Gastroesophageal sphincter (tissue), 4 donors: ENCODE results near the gene LDLRAD4. TPM values are rescaled to one million over a fixed set of nuclear protein-coding genes. Genes with fewer than 3 reads are reported as not detected.

Source experiments
- ATAC-seq: fragments of 150-250 bp; one replicate; pipeline ENCODE4 v1.9.1; 2016; ENCODE audit warnings: mild to moderate bottlenecking, moderate library complexity
- H3K27ac ChIP-seq, 4 donors: fragments of 200-600 bp; sonication (generic) in 3 of 4; 1 replicate in 3 of 4; 2 replicates in 1 of 4; pipeline ENCODE4 v1.5.1; 2016 to 2019
- H3K27me3 ChIP-seq: fragments of 200-600 bp; sonication (generic); one replicate; pipeline ENCODE4 v1.5.1; 2019
- H3K36me3 ChIP-seq, 2 donors: fragments of 200-600 bp; sonication (generic); one replicate each; pipeline ENCODE4 v1.5.1; 2019; ENCODE audit warnings: control low read depth in 1 of 2
- H3K4me1 ChIP-seq, 3 donors: fragments of 200-600 bp; sonication (generic); 1 replicate in 2 of 3; 2 replicates in 1 of 3; pipeline ENCODE4 v1.5.1; 2016 to 2019; ENCODE audit warnings: control low read depth in 2 of 3
- H3K4me3 ChIP-seq, 2 donors: fragments of 200-600 bp; sonication (generic); one replicate each; pipeline ENCODE4 v1.5.1; 2019; ENCODE audit warnings: mild to moderate bottlenecking in 1 of 2, moderate library complexity in 1 of 2
- H3K9me3 ChIP-seq, 3 donors: fragments of 200-600 bp; sonication (generic); one replicate each; pipeline ENCODE4 v1.5.1; 2017 to 2019; ENCODE audit warnings: control low read depth in 2 of 3
- EP300 ChIP-seq: sonication (generic); formaldehyde crosslinking; IDR thresholded peaks from one replicate; pipeline ENCODE4 v1.6.1; 2017; ENCODE audit warnings: antibody characterized with exemption, mild to moderate bottlenecking
- POLR2A ChIP-seq, 2 donors: fragments of 450-650 bp; IDR thresholded peaks; one replicate each; pipeline ENCODE4 v1.6.1; 2017; ENCODE audit warnings: antibody characterized with exemption in 2 of 2, mild to moderate bottlenecking in 2 of 2, moderate library complexity in 1 of 2
- POLR2AphosphoS5 ChIP-seq: sonication (generic); formaldehyde crosslinking; IDR thresholded peaks from one replicate; pipeline ENCODE4 v1.6.1; 2017; ENCODE audit warnings: antibody characterized with exemption
- WGBS, 2 donors: methylation state at CpG; one replicate each; pipeline ENCODE4 v1.1.5; 2018; ENCODE audit warnings: low coverage in 1 of 2; 5-methylcytosine and 5-hydroxymethylcytosine counted together
- total RNA-seq, 4 donors: library from RNA; depleted of rRNA; stranded (reverse); fragments of >200 nt; gene quantifications; one replicate each; pipeline ENCODE4 v1.1.0, GENCODE V29; 2016
- TF ChIP-seq, protein P1 (sequence below), 4 experiments: fragments of 200-600 bp in 2 of 4; fragments of 450-650 bp in 2 of 4; sonication (generic) in 1 of 4; IDR thresholded peaks; one replicate each; pipeline ENCODE4 v1.5.1; 2017 to 2019; ENCODE audit warnings: antibody characterized with exemption in 4 of 4, mild to moderate bottlenecking in 2 of 4, moderate library complexity in 2 of 4

LDLRAD4 gene
- total RNA-seq, 4 donors from 2014 or later, result 28.1 to 85.9 (median 55.2) TPM

- TF ChIP-seq EP300, result no peak
- TF ChIP-seq POLR2AphosphoS5, result no peak
- TF ChIP-seq, protein P1, sequence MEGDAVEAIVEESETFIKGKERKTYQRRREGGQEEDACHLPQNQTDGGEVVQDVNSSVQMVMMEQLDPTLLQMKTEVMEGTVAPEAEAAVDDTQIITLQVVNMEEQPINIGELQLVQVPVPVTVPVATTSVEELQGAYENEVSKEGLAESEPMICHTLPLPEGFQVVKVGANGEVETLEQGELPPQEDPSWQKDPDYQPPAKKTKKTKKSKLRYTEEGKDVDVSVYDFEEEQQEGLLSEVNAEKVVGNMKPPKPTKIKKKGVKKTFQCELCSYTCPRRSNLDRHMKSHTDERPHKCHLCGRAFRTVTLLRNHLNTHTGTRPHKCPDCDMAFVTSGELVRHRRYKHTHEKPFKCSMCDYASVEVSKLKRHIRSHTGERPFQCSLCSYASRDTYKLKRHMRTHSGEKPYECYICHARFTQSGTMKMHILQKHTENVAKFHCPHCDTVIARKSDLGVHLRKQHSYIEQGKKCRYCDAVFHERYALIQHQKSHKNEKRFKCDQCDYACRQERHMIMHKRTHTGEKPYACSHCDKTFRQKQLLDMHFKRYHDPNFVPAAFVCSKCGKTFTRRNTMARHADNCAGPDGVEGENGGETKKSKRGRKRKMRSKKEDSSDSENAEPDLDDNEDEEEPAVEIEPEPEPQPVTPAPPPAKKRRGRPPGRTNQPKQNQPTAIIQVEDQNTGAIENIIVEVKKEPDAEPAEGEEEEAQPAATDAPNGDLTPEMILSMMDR (IDR thresholded peaks at IDR 0.05), result no peak
- no peak for TF ChIP-seq POLR2A (IDR thresholded peaks at IDR 0.05)
- no peak for ATAC-seq
- no peaks in the 10 kb centered on the region for H3K4me1 ChIP-seq
- no peak overlapping the region for H3K27ac ChIP-seq
- H3K4me3 ChIP-seq, result no peak overlapping the region
- WGBS, 2 donors, result 79% methylated on average over 7 of the region's 7 CpGs; no CpG with 5 or more reads in 1 of the 2 donors
- no peaks in the 10 kb centered on the region for H3K27me3 ChIP-seq
- no peaks in the 10 kb centered on the region for H3K36me3 ChIP-seq
- no peaks in the 10 kb centered on the region for H3K9me3 ChIP-seq
Observed at GRCh38 chr18:13178197-13178596, 40.4 kb upstream of the LDLRAD4 start.

- TF ChIP-seq POLR2A (IDR thresholded peaks at IDR 0.05) (no peak), EP300 (no peak), POLR2AphosphoS5 (no peak)
- TF ChIP-seq, protein P1 (IDR thresholded peaks at IDR 0.05), result no peak
- no peaks in the 10 kb centered on the region for H3K36me3 ChIP-seq
- H3K4me3 ChIP-seq, result no peak overlapping the region
- H3K4me1 ChIP-seq, result no peaks in the 10 kb centered on the region
- no peak for ATAC-seq
- H3K27me3 ChIP-seq, result no peaks in the 10 kb centered on the region
- WGBS, 2 donors, result 86 to 87% methylated on average over 3 to 4 of the region's 4 CpGs
- no peaks in the 10 kb centered on the region for H3K9me3 ChIP-seq
- no peak overlapping the region for H3K27ac ChIP-seq
Observed at GRCh38 chr18:13178976-13179375, 39.6 kb upstream of the LDLRAD4 start.

- H3K9me3 ChIP-seq, result no peaks in the 10 kb centered on the region
- TF ChIP-seq POLR2A (IDR thresholded peaks at IDR 0.05), result no peak
- no peak for TF ChIP-seq EP300
- TF ChIP-seq, protein P1 (IDR thresholded peaks at IDR 0.05), result no peak
- no peak for TF ChIP-seq POLR2AphosphoS5
- no peak overlapping the region for H3K27ac ChIP-seq
- no peak for ATAC-seq
- H3K36me3 ChIP-seq, result no peaks in the 10 kb centered on the region
- H3K4me1 ChIP-seq, result no peaks in the 10 kb centered on the region
- H3K27me3 ChIP-seq, result no peaks in the 10 kb centered on the region
- WGBS, 2 donors, result 77 to 79% methylated on average over 9 of the region's 9 CpGs
- H3K4me3 ChIP-seq, result no peak overlapping the region
Observed at GRCh38 chr18:13179566-13180113, 38.9 kb upstream of the LDLRAD4 start.

GRCh38 chr18:13180614-13181375 lies 37.8 kb upstream of the LDLRAD4 start:
- no peaks in the 10 kb centered on the region for H3K4me1 ChIP-seq
- WGBS, 2 donors, result 51 to 68% methylated on average over 6 of the region's 6 CpGs
- no peaks in the 10 kb centered on the region for H3K9me3 ChIP-seq
- no peaks in the 10 kb centered on the region for H3K36me3 ChIP-seq
- no peak for ATAC-seq
- no peaks in the 10 kb centered on the region for H3K27me3 ChIP-seq
- no peak overlapping the region for H3K4me3 ChIP-seq
- no peak overlapping the region for H3K27ac ChIP-seq
- TF ChIP-seq POLR2A (IDR thresholded peaks at IDR 0.05) (no peak), POLR2AphosphoS5 (no peak), EP300 (no peak)
- TF ChIP-seq, protein P1 (IDR thresholded peaks at IDR 0.05), result no peak

GRCh38 chr18:13181765-13182164 lies 36.8 kb upstream of the LDLRAD4 start:
- no peaks in the 10 kb centered on the region for H3K36me3 ChIP-seq
- no peaks in the 10 kb centered on the region for H3K4me1 ChIP-seq
- 74 to 84% methylated on average over 5 to 10 of the region's 14 CpGs for WGBS, 2 donors
- H3K9me3 ChIP-seq, result no peaks in the 10 kb centered on the region
- no peak overlapping the region for H3K27ac ChIP-seq
- ATAC-seq, result no peak
- H3K4me3 ChIP-seq, result no peak overlapping the region
- no peaks in the 10 kb centered on the region for H3K27me3 ChIP-seq
- TF ChIP-seq, protein P1 (IDR thresholded peaks at IDR 0.05), result no peak
